GM12891 (cell line): Measurements from ENCODE around the gene CACNG1.

Source experiments
- POLR2A ChIP-seq: IDR thresholded peaks from 2 replicates; pipeline ENCODE4 v1.6.1; 2011; ENCODE audit warnings: low read depth, low read length, control low read depth
- POLR2AphosphoS5 ChIP-seq: IDR thresholded peaks from 2 replicates; pipeline ENCODE4 v1.6.1; 2011; ENCODE audit warnings: low read depth, low read length, control low read depth

- TF ChIP-seq POLR2AphosphoS5 (no peak), POLR2A (no peak)
These were observed 23.5 kb downstream of the CACNG1 start for GRCh38 chr17:67067571-67068482.
